IMR-90 (cell line): ENCODE data around the gene FOXN4. TPM values are rescaled to one million over a fixed set of nuclear protein-coding genes. Genes with fewer than 3 reads are reported as not detected.

Source experiments
- ATAC-seq: fragments of 200-7000 bp; cut with Tn5 transposase; 2 replicates; pipeline ENCODE4 v1.9.1; 2020; ENCODE audit warnings: low read depth, mild to moderate bottlenecking, moderate library complexity
- BruUV-seq: library from RNA; stranded (reverse); fragments of 400-500 nt; replicated peaks from 2 replicates; lab custom pipeline; 2021; lab: Mats Ljungman, UMichigan
- CTCF ChIA-PET: fragments of 300-600 bp; formaldehyde crosslinking; extraction: SDS; loops from one replicate; lab custom pipeline; 2021; ENCODE audit warnings: antibody characterized with exemption; lab: Yijun Ruan, JAX
- POLR2A ChIA-PET: fragments of 300-600 bp; sonication (Branson Sonifier 250); formaldehyde crosslinking; loops from one replicate; lab custom pipeline; 2022; ENCODE audit warnings: antibody characterized with exemption; ENCODE audit not compliant: unreplicated experiment; lab: Charles Lee
- DNase-seq: peaks from one replicate; pipeline ENCODE4 v3.0.0; 2013
- H2AFZ ChIP-seq: replicated peaks from 2 replicates; pipeline ENCODE3; 2013; ENCODE audit warnings: low read length, mild to moderate bottlenecking; ENCODE audit not compliant: poor library complexity
- H2AK5ac ChIP-seq: 2 replicates; pipeline ENCODE4 v1.6.1; 2013; ENCODE audit warnings: low read depth, low read length, inconsistent platforms
- H2AK9ac ChIP-seq: replicated peaks from 2 replicates; pipeline ENCODE3; 2013; ENCODE audit warnings: mild to moderate bottlenecking, low read depth, low read length, moderate library complexity; ENCODE audit not compliant: poor library complexity
- H2BK120ac ChIP-seq: 2 replicates; pipeline ENCODE4 v1.6.1; 2013; ENCODE audit warnings: low read depth, low read length, inconsistent platforms
- H2BK15ac ChIP-seq: 3 replicates; pipeline ENCODE4 v1.6.1; 2013; ENCODE audit warnings: low read depth, low read length, inconsistent platforms
- H2BK20ac ChIP-seq: 2 replicates; pipeline ENCODE4 v1.6.1; 2013; ENCODE audit warnings: low read depth, mild to moderate bottlenecking, inconsistent platforms, low read length, moderate library complexity
- H2BK5ac ChIP-seq: 2 replicates; pipeline ENCODE4 v1.6.1; 2013; ENCODE audit warnings: mild to moderate bottlenecking, low read depth, low read length, inconsistent platforms; ENCODE audit not compliant: poor library complexity, severe bottlenecking
- H3K14ac ChIP-seq: replicated peaks from 2 replicates; pipeline ENCODE4 v1.6.1; 2013; ENCODE audit warnings: low read depth, low read length, inconsistent platforms
- H3K18ac ChIP-seq: 2 replicates; pipeline ENCODE4 v1.6.1; 2013; ENCODE audit warnings: low read depth, low read length, control low read depth
- H3K23ac ChIP-seq: 2 replicates; pipeline ENCODE4 v1.6.1; 2013; ENCODE audit warnings: low read depth, low read length, inconsistent platforms
- H3K27ac ChIP-seq: 2 replicates; pipeline ENCODE4 v1.5.1; 2013; ENCODE audit warnings: mild to moderate bottlenecking, control low read depth, low read length; ENCODE audit not compliant: insufficient read depth
- H3K27me3 ChIP-seq: 2 replicates; pipeline ENCODE4 v1.6.1; 2013; ENCODE audit warnings: low read length; ENCODE audit not compliant: control insufficient read depth, insufficient read depth
- H3K36me3 ChIP-seq: 2 replicates; pipeline ENCODE4 v1.6.1; 2013; ENCODE audit warnings: low read length, mixed read lengths; ENCODE audit not compliant: control insufficient read depth, insufficient read depth
- H3K4ac ChIP-seq: 2 replicates; pipeline ENCODE4 v1.6.1; 2013; ENCODE audit warnings: low read depth, low read length, inconsistent platforms
- H3K4me1 ChIP-seq: 2 replicates; pipeline ENCODE4 v1.6.1; 2013; ENCODE audit warnings: low read length, mixed read lengths; ENCODE audit not compliant: control insufficient read depth, insufficient read depth
- H3K4me2 ChIP-seq: 2 replicates; pipeline ENCODE4 v1.6.1; 2013; ENCODE audit warnings: low read depth, mild to moderate bottlenecking, control low read depth, low read length, moderate library complexity
- H3K4me3 ChIP-seq: 2 replicates; pipeline ENCODE4 v1.5.1; 2013; ENCODE audit warnings: low read depth, mild to moderate bottlenecking, control low read depth, low read length, moderate library complexity; ENCODE audit not compliant: insufficient read depth
- H3K56ac ChIP-seq: 2 replicates; pipeline ENCODE4 v1.6.1; 2013; ENCODE audit warnings: low read length, inconsistent platforms; ENCODE audit not compliant: insufficient read depth; ENCODE audit errors: extremely low read depth
- H3K79me1 ChIP-seq, 2 experiments: 2 replicates each; pipeline ENCODE4 v1.6.1; 2013; ENCODE audit warnings: low read length in 2 of 2, inconsistent platforms in 1 of 2, low read depth in 1 of 2
- H3K9ac ChIP-seq: 2 replicates; pipeline ENCODE4 v1.6.1; 2013; ENCODE audit warnings: low read depth, low read length, control low read depth
- H3K9me1 ChIP-seq: 2 replicates; pipeline ENCODE4 v1.6.1; 2013; ENCODE audit warnings: low read length, inconsistent platforms; ENCODE audit not compliant: insufficient read depth
- H3K9me3 ChIP-seq: 2 replicates; pipeline ENCODE4 v1.6.1; 2013; ENCODE audit warnings: low read length; ENCODE audit not compliant: control insufficient read depth, insufficient read depth
- H4K20me1 ChIP-seq: 2 replicates; pipeline ENCODE4 v1.6.1; 2013; ENCODE audit warnings: low read length, inconsistent platforms; ENCODE audit not compliant: insufficient read depth
- H4K5ac ChIP-seq: 2 replicates; pipeline ENCODE4 v1.6.1; 2013; ENCODE audit warnings: mild to moderate bottlenecking, low read depth, low read length, control low read depth
- H4K8ac ChIP-seq, 2 experiments: 2 replicates each; pipeline ENCODE4 v1.6.1; 2013; ENCODE audit warnings: low read depth in 2 of 2, low read length in 2 of 2, control low read depth in 1 of 2, inconsistent platforms in 1 of 2
- H4K91ac ChIP-seq: 2 replicates; pipeline ENCODE4 v1.6.1; 2013; ENCODE audit warnings: low read depth, low read length, inconsistent platforms; ENCODE audit not compliant: insufficient read depth
- BHLHE40 ChIP-seq: fragments of 150-350 bp; IDR thresholded peaks from 2 replicates; pipeline ENCODE4 v1.6.1; 2016; ENCODE audit warnings: mild to moderate bottlenecking, low read depth, low read length
- CEBPB ChIP-seq: IDR thresholded peaks from 2 replicates; pipeline ENCODE4 v1.6.1; 2012; ENCODE audit warnings: low read depth, low read length, improper control_type of control experiment
- CHD1 ChIP-seq: IDR thresholded peaks from 2 replicates; pipeline ENCODE4 v1.6.1; 2012; ENCODE audit warnings: low read depth, low read length, improper control_type of control experiment
- CTCF ChIP-seq: conservative IDR thresholded peaks from 2 replicates; pipeline ENCODE4 v1.5.1; 2012; ENCODE audit warnings: mild to moderate bottlenecking, low read depth, low read length, improper control_type of control experiment
- ELK1 ChIP-seq: fragments of 150-350 bp; IDR thresholded peaks from 2 replicates; pipeline ENCODE4 v1.6.1; 2016; ENCODE audit warnings: low read depth, mild to moderate bottlenecking, low read length, moderate library complexity, borderline replicate concordance
- FOS ChIP-seq: fragments of 150-350 bp; IDR thresholded peaks from 2 replicates; pipeline ENCODE4 v1.6.1; 2016; ENCODE audit warnings: low read depth, low read length
- MAFK ChIP-seq: IDR thresholded peaks from 2 replicates; pipeline ENCODE4 v1.6.1; 2012; ENCODE audit warnings: low read depth, low read length, improper control_type of control experiment
- MAZ ChIP-seq: IDR thresholded peaks from 2 replicates; pipeline ENCODE4 v1.6.1; 2012; ENCODE audit warnings: low read depth, mild to moderate bottlenecking, low read length, improper control_type of control experiment, moderate library complexity, borderline replicate concordance
- MXI1 ChIP-seq: IDR thresholded peaks from 2 replicates; pipeline ENCODE4 v1.6.1; 2012; ENCODE audit warnings: low read depth, mild to moderate bottlenecking, low read length, moderate library complexity, borderline replicate concordance
- POLR2A ChIP-seq: IDR thresholded peaks from 2 replicates; pipeline ENCODE4 v1.6.1; 2012; ENCODE audit warnings: mild to moderate bottlenecking, low read depth, low read length
- RAD21 ChIP-seq: IDR thresholded peaks from 2 replicates; pipeline ENCODE4 v1.6.1; 2012; ENCODE audit warnings: low read length, improper control_type of control experiment
- RFX5 ChIP-seq: IDR thresholded peaks from 2 replicates; pipeline ENCODE4 v1.8.0; 2012; ENCODE audit warnings: low read depth, mild to moderate bottlenecking, low read length, moderate library complexity
- USF2 ChIP-seq: fragments of 150-350 bp; IDR thresholded peaks from 2 replicates; pipeline ENCODE4 v1.6.1; 2017; ENCODE audit warnings: mild to moderate bottlenecking, antibody characterized with exemption, low read length, low read depth
- WGBS, 2 experiments: methylation state at CpG; one replicate each; pipeline versions ENCODE4 v1.1.5 to v1.1.7; 2013; ENCODE audit warnings: missing lambda C conversion rate in 2 of 2; ENCODE audit not compliant: insufficient read length in 1 of 2; ENCODE audit errors: extremely low coverage in 2 of 2; 5-methylcytosine and 5-hydroxymethylcytosine counted together
- dilution Hi-C: fragments of 300-500 bp; cut with HindIII; formaldehyde crosslinking; loops from one replicate; pipeline ENCODE4 v1.14.3; 2018; ENCODE audit warnings: low sequenced_read_pairs; ENCODE audit not compliant: unreplicated experiment
- in situ Hi-C: fragments of 300-500 bp; cut with MboI; formaldehyde crosslinking; loops from 3 replicates; pipeline ENCODE4 v1.14.3; 2019; ENCODE audit warnings: low sequenced_read_pairs, inconsistent platforms, mixed read lengths
- intact Hi-C: fragments of 100-400 bp; cut with micrococcal nuclease; formaldehyde crosslinking; loops from 2 replicates; pipeline ENCODE4 v1.10.0; 2022
- polyA plus RNA-seq, 3 experiments: library from polyadenylated mRNA; depleted of rRNA; stranded (reverse); fragments of >200 nt; gene quantifications; 2 replicates each; pipeline ENCODE4 v1.2.3, GENCODE V29; 2012; ENCODE audit warnings: low replicate concordance in 1 of 3
- total RNA-seq: library from RNA; depleted of rRNA; stranded (reverse); fragments of >200 nt; gene quantifications from 2 replicates; pipeline ENCODE4 v1.2.3, GENCODE V29; 2012

Gene FOXN4
- total and polyA plus RNA-seq, 2 of the 4 experiments (the other 2 are of a cell fraction): not detected

GRCh38 chr12:109284392-109284791, 24.7 kb downstream of the FOXN4 start:
- H2BK120ac ChIP-seq: no peak overlapping the region
- no peaks in the 10 kb centered on the region for H3K9me3 ChIP-seq
- H3K23ac ChIP-seq: no peak overlapping the region
- no peaks in the 10 kb centered on the region for H3K36me3 ChIP-seq
- no peaks in the 10 kb centered on the region for H3K79me1 ChIP-seq
- WGBS, 2 experiments: 100% methylated on average over 3 of the region's 20 CpGs; no CpG with 5 or more reads in 1 of the 2 experiments
- no peak overlapping the region for H3K56ac ChIP-seq
- dilution Hi-C loops (no loop called here), intact Hi-C loops (no loop called here), in situ Hi-C loops (no loop called here)
- H3K14ac ChIP-seq: no peak overlapping the region
- TF ChIP-seq CEBPB: no peak
- TF ChIP-seq MXI1: no peak
- TF ChIP-seq BHLHE40: no peak
- no peak for TF ChIP-seq USF2
- no peak for TF ChIP-seq RAD21
- no peak for TF ChIP-seq FOS
- no peak for TF ChIP-seq CHD1
- TF ChIP-seq CTCF: no peak
- no peak for TF ChIP-seq MAFK
- no peak for TF ChIP-seq ELK1
- no peak for TF ChIP-seq MAZ
- TF ChIP-seq POLR2A: no peak
- TF ChIP-seq RFX5: no peak
- no peak overlapping the region for H3K9ac ChIP-seq
- POLR2A ChIA-PET: no interaction called here
- ATAC-seq (no peak), DNase-seq (no peak)
- no TSS peak for BruUV-seq
- no peak overlapping the region for H3K4ac ChIP-seq
- H3K4me3 ChIP-seq: no peak overlapping the region
- H4K91ac ChIP-seq: no peak overlapping the region
- no peak overlapping the region for H2AK9ac ChIP-seq
- H3K27ac ChIP-seq: no peak overlapping the region
- no peak overlapping the region for H3K18ac ChIP-seq
- no peak overlapping the region for H3K4me2 ChIP-seq
- peaks cover 4% of the 10 kb centered on the region; the same call in 1 of the 2 replicates for H3K27me3 ChIP-seq
- CTCF ChIA-PET: no interaction called here
- H2BK15ac ChIP-seq: no peak overlapping the region
- H4K8ac ChIP-seq: no peak overlapping the region
- no peaks in the 10 kb centered on the region for H3K9me1 ChIP-seq
- no peak overlapping the region for H2AK5ac ChIP-seq
- H4K20me1 ChIP-seq: no peaks in the 10 kb centered on the region
- no peak overlapping the region for H2BK20ac ChIP-seq
- no peak overlapping the region for H2BK5ac ChIP-seq
- H4K5ac ChIP-seq: no peak overlapping the region
- no peak overlapping the region for H2AFZ ChIP-seq
- no peaks in the 10 kb centered on the region for H3K4me1 ChIP-seq
